HFF-Myc (cell line): ENCODE results near the gene C2orf72.

ENCODE experiments used
- DNase-seq: peaks from one replicate; pipeline ENCODE4 v3.0.0-alpha.2; 2011; ENCODE audit warnings: low read depth; ENCODE audit errors: extremely low read depth
- H3K4me3 ChIP-seq: replicated peaks from 2 replicates; pipeline ENCODE4 v1.5.1; 2011; ENCODE audit warnings: low read depth, mild to moderate bottlenecking, control low read depth, low read length
- TF ChIP-seq, protein P1 (sequence below): IDR thresholded peaks from 2 replicates; pipeline ENCODE4 v1.5.1; 2012; ENCODE audit warnings: mild to moderate bottlenecking, low read depth, low read length, control low read depth; ENCODE audit errors: missing control alignments

Gene C2orf72

DNA sequence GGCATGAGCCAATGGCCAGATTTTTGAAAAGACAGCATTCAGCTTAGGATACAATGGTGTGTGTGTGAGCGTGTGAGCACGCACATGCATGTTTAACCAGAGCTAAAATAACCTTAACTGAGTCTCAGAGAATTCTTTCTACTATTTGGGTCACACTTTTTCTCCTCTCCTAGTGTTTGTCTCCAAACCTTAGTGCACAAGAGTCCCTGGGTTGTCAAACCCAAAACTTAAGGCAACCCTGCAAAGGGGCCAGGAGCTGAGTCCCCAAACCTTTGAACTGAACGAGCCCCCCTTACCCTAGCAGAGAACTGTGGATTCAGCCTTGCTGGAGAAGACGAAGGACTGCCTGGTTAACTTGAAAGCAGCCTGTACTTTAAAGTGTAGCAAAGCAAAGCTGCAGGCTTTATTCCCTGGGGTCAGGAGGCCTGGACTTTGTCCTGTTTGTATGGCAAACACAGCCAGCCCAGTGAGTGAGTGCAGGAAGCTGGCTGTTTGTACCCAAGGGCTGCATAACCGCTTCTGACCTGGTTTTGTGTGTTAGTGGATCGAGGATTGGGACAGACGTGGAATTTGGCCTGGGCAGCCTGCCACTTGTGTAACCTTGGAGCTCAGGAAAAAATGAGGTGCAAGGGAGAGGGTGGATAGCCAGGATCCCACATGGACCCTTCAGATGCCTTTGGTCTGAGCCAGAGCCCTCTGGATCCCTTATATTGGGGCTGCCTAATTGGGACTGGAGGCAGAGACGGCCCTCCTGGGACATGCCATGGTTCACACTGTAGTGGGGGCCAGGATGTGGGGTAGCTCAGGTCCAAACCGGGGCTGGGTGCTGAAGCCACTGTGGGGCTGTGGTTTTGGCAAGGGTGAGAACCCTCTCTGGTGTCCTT, 12.9 kb downstream of the C2orf72 start:
- TF ChIP-seq, protein P1, sequence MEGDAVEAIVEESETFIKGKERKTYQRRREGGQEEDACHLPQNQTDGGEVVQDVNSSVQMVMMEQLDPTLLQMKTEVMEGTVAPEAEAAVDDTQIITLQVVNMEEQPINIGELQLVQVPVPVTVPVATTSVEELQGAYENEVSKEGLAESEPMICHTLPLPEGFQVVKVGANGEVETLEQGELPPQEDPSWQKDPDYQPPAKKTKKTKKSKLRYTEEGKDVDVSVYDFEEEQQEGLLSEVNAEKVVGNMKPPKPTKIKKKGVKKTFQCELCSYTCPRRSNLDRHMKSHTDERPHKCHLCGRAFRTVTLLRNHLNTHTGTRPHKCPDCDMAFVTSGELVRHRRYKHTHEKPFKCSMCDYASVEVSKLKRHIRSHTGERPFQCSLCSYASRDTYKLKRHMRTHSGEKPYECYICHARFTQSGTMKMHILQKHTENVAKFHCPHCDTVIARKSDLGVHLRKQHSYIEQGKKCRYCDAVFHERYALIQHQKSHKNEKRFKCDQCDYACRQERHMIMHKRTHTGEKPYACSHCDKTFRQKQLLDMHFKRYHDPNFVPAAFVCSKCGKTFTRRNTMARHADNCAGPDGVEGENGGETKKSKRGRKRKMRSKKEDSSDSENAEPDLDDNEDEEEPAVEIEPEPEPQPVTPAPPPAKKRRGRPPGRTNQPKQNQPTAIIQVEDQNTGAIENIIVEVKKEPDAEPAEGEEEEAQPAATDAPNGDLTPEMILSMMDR = no peak
- no peak overlapping the region for H3K4me3 ChIP-seq
- no peak for DNase-seq

DNA sequence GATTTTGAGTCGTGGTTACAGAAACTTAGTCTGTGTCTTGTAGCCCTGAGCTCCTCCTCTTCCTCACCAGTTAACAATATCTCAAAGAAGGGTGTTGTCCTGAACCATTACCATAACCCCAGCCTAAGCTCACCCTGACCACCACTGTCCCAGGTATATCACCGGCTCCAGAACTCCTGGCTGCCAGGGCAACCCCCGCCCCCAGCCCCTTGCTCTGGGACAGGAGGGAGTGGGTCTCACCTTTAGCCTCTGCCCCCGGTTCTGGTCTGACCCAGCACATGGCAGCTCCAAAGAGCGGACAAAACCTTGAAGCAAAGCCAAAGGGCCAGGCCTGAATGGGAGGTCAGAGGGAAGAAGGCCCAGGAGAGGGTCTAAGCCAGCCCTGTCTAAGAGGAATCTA, 13.8 kb downstream of the C2orf72 start:
- TF ChIP-seq, protein P1 = no peak
- DNase-seq = no peak
- H3K4me3 ChIP-seq = no peak overlapping the region

DNA sequence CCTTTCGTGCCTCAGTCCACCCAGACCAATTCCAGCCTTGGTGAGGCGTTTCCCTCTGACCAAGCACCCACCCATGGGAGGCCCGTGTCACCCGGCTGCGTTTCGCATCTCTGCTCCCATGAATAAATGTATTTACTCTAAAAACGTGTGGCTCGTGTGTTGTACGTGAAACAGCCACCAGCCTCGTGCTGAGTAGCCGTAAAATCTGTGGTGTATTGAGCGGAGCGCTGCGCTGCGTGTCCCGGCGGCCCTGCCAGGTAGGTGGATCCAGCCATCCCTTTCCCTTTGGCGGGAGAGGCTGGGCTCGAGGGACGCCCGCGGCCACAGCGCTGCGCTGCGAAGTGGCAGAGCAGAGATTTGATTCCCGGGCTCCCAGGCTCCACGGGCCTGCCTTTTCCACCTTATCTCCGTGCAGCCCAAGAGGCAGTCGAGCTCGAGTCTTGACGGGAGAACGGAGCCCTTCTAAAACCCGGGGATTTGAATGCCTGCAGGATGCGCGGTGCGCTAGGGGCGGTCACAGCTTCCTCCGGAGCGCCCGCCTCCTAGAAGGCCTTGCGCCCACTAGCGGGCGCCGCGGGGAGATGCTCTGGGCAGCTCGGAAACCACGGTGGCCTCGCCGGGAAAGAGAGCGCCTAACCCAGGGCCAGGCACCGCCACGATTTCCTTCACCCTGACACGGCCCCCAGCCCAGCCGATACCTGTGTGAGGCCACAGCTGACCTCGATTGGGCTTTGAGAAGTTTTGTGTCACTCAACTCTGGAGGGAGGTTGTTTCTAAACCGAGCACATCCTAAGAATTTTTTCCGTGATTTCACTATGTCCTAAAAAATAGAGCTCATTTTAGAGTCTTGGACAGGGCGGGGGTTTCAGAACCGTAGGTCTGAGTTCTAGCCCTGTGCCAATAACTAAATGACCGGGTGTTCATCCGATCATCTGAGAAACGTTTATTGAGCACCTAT, 15.4 kb downstream of the C2orf72 start:
- peak; percentile 39 for DNase-seq

DNA sequence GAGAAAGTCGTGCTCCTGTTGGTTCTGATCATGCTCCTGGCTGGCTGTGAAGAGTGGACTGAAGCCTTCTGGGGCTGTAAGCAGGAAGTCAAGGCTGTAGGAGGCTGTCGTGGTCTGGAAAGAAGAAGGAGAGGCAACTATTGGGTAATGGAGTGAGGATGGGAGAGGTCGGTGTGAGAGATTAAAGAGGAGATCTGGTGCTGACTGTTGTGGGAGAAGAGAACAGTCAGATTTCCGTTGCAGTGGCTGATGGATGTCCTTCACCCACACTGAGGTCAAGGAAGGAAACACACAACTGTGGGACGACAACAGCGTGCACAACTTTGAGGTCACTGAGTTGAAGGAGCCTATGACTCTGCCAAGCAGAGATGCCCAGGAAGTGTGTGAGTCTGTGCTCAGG, 16.5 kb downstream of the C2orf72 start:
- DNase-seq = no peak
- H3K4me3 ChIP-seq = no peak overlapping the region
- TF ChIP-seq, protein P1 = no peak

More for the DNA sequence above, 15.4 kb downstream of the C2orf72 start:
- TF ChIP-seq, protein P1 = peak; percentile 97
- H3K4me3 ChIP-seq = peak overlapping the region; percentile 48

DNA sequence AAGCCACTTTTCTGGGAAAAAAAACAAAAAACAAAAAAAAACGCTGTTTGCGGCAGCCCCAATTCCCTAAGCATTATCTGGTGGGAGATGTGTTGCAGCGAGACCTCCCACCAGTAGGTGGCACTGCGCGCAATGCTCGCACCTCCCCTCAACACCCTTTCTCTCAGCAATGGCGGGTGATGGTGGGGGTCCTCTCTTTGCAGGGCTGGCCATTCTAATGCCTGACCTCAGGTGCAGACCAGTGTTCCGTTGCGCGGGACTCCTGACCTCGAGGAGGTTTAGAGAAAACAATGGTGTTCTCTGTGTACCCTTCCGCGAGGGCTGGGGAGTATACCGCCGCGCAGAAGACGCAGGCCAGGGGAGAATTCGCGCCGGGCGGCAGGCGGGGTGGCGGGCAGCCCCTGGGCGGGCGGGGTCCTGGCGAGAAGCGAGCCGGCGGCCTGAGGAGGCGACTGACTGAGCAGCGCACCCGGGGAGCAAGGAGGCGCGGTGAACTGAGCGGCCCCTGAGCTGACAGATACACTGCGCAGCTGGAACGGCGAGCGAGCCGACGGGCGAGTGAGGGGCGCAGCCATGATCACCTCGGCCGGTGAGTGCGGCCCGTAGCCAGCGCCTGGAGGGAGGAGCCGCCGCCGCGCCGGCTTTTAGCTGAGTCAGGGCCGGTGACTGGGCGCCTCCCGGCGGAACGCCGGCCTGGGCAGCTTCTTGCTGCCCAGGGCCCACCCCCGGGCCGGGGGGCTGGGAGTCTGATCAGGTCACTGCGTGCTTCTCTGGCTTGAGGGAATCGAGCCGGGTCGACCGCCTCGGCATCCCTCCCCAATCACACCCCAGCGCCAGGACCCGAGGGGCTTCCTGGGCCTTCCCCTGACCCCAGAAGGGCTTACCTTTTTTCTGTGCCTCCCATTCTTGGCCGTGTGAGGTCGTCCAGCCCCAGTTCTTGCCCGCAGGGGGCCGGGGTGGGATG, 19.4 kb downstream of the C2orf72 start, which contains the start of gene PSMD1:
PSMD1 (plus strand) TSS at position 415 of the 964 bp plus-strand sequence; CDS start at position 574, 159 bp downstream.
- TF ChIP-seq, protein P1 = peak; percentile 94
- peak; percentile 89 for DNase-seq
- peak within 1 kb of the TSS; percentile 88 for H3K4me3 ChIP-seq

DNA sequence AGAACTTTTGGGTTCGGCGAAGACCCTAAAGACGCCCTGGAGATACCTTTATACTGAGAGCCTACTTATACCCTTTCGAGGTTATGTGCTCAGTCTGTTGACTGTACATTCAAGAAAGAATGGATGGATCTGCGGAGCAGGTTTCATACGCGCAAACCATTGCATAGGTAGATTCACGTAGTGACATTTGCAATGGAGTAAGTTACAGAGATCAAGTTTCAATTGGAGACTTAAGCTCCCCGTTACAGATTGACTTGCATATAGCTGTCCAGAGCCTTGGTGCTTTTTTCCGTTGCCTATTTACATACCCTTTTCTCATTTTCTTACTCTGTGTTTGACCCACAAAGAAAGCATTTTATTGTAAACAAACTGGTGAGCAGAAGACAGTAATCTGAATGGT, 20.3 kb downstream of the C2orf72 start:
- TF ChIP-seq, protein P1 = no peak
- no peak for DNase-seq
- H3K4me3 ChIP-seq = peak overlapping the region; percentile 88
